ENCODE results near the gene PRMT1.

Gene PRMT1

DNA sequence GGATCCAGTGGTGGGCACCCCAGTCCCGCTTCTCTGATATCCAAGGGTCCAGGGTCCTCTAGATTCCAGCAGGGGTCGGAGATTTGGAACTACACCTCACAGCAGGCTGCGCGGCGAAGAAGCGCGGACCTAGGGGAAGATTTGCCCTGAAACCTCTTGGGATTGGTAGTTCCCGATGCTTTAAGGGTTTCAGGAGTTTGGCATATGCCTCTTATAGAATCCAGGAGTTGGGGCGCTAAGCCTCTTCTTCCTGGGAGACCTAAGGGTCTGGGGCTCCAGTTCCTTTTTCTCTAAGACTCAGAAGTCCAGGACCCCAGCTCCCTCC lies 11.0 kb upstream of the PRMT1 start:
- no peaks in the 10 kb centered on the region for H3K36me3 ChIP-seq (ENCODE audit: control insufficient read depth, insufficient read depth, low read length)
- H3K4me2 ChIP-seq (ENCODE audit: low read length), result peak overlapping the region; percentile 100
- peak overlapping the region; percentile 93 for H2AFZ ChIP-seq
- no peaks in the 10 kb centered on the region for H3K79me2 ChIP-seq
- H3K4me1 ChIP-seq, result no peaks in the 10 kb centered on the region
- H3K4me3 ChIP-seq (ENCODE audit: low read depth, low read length), result peak overlapping the region; percentile 96
- no peaks in the 10 kb centered on the region for H3K9me3 ChIP-seq (ENCODE audit: control insufficient read depth, low read length)
- H3K27ac ChIP-seq, result peak overlapping the region; percentile 92
- H3K27me3 ChIP-seq (ENCODE audit: control insufficient read depth, insufficient read depth, low read length), result no peaks in the 10 kb centered on the region
- TF ChIP-seq, protein P1, sequence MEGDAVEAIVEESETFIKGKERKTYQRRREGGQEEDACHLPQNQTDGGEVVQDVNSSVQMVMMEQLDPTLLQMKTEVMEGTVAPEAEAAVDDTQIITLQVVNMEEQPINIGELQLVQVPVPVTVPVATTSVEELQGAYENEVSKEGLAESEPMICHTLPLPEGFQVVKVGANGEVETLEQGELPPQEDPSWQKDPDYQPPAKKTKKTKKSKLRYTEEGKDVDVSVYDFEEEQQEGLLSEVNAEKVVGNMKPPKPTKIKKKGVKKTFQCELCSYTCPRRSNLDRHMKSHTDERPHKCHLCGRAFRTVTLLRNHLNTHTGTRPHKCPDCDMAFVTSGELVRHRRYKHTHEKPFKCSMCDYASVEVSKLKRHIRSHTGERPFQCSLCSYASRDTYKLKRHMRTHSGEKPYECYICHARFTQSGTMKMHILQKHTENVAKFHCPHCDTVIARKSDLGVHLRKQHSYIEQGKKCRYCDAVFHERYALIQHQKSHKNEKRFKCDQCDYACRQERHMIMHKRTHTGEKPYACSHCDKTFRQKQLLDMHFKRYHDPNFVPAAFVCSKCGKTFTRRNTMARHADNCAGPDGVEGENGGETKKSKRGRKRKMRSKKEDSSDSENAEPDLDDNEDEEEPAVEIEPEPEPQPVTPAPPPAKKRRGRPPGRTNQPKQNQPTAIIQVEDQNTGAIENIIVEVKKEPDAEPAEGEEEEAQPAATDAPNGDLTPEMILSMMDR (IDR thresholded peaks at IDR 0.05), result no peak
- H3K9ac ChIP-seq, result peak overlapping the region; percentile 38

DNA sequence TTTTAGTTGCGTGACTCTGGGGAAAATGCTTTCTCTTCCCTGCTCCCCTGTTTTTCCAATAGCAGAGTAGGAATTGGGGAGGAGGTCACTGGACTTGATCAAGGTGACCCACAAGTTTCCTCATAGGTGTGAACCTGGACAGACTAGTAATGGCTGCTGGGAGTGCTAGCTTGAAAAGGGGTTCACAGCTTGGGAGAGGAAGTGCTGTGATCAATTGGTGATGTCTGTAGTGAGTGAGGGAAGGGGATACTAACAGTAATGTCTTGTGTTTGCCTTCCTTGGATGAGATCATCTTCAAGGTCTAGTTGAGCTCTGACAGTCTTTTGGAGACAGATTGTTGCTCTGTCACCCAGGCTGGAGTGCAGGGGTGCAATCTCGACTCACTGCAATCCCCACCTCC lies 9.6 kb upstream of the PRMT1 start:
- Histone ChIP-seq H3K4me1 (peaks cover 4% of the 10 kb centered on the region), H2AFZ (no peak overlapping the region), H3K36me3 (ENCODE audit: control insufficient read depth, insufficient read depth, low read length) (no peaks in the 10 kb centered on the region), H3K9ac (no peak overlapping the region), H3K79me2 (no peaks in the 10 kb centered on the region), H3K4me2 (ENCODE audit: low read length) (no peak overlapping the region), H3K4me3 (ENCODE audit: low read depth, low read length) (no peak overlapping the region), H3K9me3 (ENCODE audit: control insufficient read depth, low read length) (no peaks in the 10 kb centered on the region), H3K27me3 (ENCODE audit: control insufficient read depth, insufficient read depth, low read length) (no peaks in the 10 kb centered on the region), H3K27ac (no peak overlapping the region)
- TF ChIP-seq, protein P1 (IDR thresholded peaks at IDR 0.05), result no peak

DNA sequence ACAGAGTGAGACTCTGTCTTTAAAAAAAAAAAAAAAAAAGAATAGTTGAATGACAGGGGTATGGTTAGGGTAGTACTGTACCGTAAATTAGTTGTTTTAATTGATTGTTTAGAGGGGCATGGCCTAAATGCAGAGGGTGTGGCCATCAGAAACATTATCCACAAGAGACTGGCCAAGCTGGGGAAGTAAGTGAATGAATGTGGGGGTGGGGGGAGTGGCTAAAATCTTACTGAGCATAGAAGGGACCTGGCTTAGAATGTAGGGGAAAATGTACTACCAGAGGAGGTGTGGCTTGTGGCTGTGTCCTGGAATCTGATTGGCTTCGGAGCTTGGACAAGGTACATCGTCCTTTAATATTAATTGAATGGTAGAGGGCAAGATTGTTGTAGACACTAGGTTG lies 7.6 kb upstream of the PRMT1 start:
- TF ChIP-seq, protein P1 (IDR thresholded peaks at IDR 0.05), result no peak
- Histone ChIP-seq H3K36me3 (ENCODE audit: control insufficient read depth, insufficient read depth, low read length) (no peaks in the 10 kb centered on the region), H3K79me2 (no peaks in the 10 kb centered on the region)

DNA sequence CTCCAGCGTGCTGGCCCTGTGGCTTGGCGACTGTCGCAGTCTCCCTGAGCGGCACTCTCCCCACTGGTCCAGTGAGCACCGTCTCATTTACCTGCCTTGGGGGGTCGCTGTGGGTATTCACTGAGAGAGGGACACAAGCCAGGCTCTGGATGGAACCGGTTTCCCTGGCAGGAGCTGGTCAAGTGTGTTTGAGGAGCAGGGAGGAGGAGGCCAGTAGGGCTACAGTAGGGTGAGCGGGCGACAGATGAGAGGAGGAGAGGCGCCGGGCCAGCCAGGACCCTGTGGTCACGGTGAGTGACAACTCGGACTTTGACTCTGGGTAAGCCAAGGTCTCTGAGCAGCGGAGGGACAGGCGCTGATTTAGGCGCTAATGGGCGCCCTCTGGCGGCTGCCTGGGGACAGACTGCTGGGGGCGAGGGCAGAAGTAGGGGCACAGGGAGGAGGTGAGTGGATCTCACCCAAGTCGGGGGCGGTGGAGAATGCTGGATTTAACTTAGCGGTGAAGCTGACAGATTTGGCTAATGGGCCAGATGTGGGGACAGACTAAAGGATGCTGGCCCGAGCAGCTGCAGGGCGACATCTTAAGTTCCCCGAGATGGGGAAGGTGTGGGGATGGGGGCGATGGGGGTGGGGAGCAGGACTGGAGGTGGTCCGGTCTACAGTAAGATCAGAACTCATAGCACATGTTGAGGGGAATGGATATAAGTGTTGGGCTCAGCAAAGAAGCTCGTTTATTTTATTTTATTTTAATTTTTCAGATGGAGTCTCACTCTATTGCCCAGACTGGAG lies 4.7 kb upstream of the PRMT1 start:
- Histone ChIP-seq H3K4me3 (ENCODE audit: low read depth, low read length) (peak overlapping the region; percentile 39), H3K79me2 (no peaks in the 10 kb centered on the region), H3K9ac (no peak overlapping the region), H3K9me3 (ENCODE audit: control insufficient read depth, low read length) (no peaks in the 10 kb centered on the region), H3K36me3 (ENCODE audit: control insufficient read depth, insufficient read depth, low read length) (no peaks in the 10 kb centered on the region), H3K27ac (no peak overlapping the region), H2AFZ (peak overlapping the region; percentile 68), H3K4me2 (ENCODE audit: low read length) (peak overlapping the region; percentile 77), H3K4me1 (peaks cover 4% of the 10 kb centered on the region), H3K27me3 (ENCODE audit: control insufficient read depth, insufficient read depth, low read length) (no peaks in the 10 kb centered on the region)
- TF ChIP-seq, protein P1 (IDR thresholded peaks at IDR 0.05), result peak; percentile 86

More for the DNA sequence above, 7.6 kb upstream of the PRMT1 start:
- no peak overlapping the region for H3K4me3 ChIP-seq (ENCODE audit: low read depth, low read length)
- H3K9ac ChIP-seq, result no peak overlapping the region
- no peak overlapping the region for H2AFZ ChIP-seq
- H3K4me2 ChIP-seq (ENCODE audit: low read length), result no peak overlapping the region
- H3K9me3 ChIP-seq (ENCODE audit: control insufficient read depth, low read length), result no peaks in the 10 kb centered on the region
- no peaks in the 10 kb centered on the region for H3K27me3 ChIP-seq (ENCODE audit: control insufficient read depth, insufficient read depth, low read length)
- no peak overlapping the region for H3K27ac ChIP-seq
- H3K4me1 ChIP-seq, result peaks cover 4% of the 10 kb centered on the region
